ENCODE measurements around the gene UBXN1.
"Not testable (repeated sequence)": the region's sequence is repeated elsewhere in the genome, so short reads cannot be mapped to it uniquely, and the experiment has no call there.

DNA sequence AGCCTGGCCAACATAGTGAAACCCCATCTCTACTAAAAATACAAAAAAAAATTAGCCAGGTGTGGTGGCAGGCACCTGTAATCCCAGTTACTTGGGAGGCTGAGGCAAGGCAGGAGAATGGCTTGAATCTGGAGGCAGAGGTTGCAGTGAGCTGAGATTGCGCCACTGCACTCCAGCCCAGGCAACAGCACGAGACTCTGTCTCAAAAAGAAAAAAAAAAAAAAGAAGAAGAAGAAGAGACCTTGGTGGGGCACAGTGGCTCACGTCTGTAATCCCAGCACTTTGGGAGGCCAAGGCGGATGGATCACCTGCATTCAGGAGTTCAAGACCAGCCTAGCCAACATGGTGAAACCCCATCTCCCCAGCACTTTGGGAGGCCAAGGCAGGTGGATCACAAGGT is 25.0 kb upstream of the UBXN1 start:
- not testable (repeated sequence) for TF ChIP-seq CBFB (CRISPR knock-in tag; IDR thresholded peaks at IDR 0.05; ENCODE audit: low read depth); ARID4B (CRISPR knock-in tag; IDR thresholded peaks at IDR 0.05; ENCODE audit: borderline replicate concordance); MXD4 (CRISPR knock-in tag; IDR thresholded peaks at IDR 0.05; ENCODE audit: borderline replicate concordance); CTCF (IDR thresholded peaks at IDR 0.05); PRDM15 (CRISPR knock-in tag; IDR thresholded peaks at IDR 0.05); TEAD4 (CRISPR knock-in tag; IDR thresholded peaks at IDR 0.05)
